IMR-90 (cell line): ENCODE measurements around the gene SBF2. TPM values are rescaled to one million over a fixed set of nuclear protein-coding genes. Genes with fewer than 3 reads are reported as not detected.
A peak's percentile ranks its signal among the peaks of the same experiment; 100 is the strongest.

Experiments
- ATAC-seq: fragments of 200-7000 bp; cut with Tn5 transposase; 2 replicates; pipeline ENCODE4 v1.9.1; 2020; ENCODE audit warnings: low read depth, mild to moderate bottlenecking, moderate library complexity
- BruUV-seq: library from RNA; stranded (reverse); fragments of 400-500 nt; replicated peaks from 2 replicates; lab custom pipeline; 2021; lab: Mats Ljungman, UMichigan
- CTCF ChIA-PET: fragments of 300-600 bp; formaldehyde crosslinking; extraction: SDS; loops from one replicate; lab custom pipeline; 2021; ENCODE audit warnings: antibody characterized with exemption; lab: Yijun Ruan, JAX
- POLR2A ChIA-PET: fragments of 300-600 bp; sonication (Branson Sonifier 250); formaldehyde crosslinking; loops from one replicate; lab custom pipeline; 2022; ENCODE audit warnings: antibody characterized with exemption; ENCODE audit not compliant: unreplicated experiment; lab: Charles Lee
- DNase-seq: peaks from one replicate; pipeline ENCODE4 v3.0.0; 2013
- H2AFZ ChIP-seq: replicated peaks from 2 replicates; pipeline ENCODE3; 2013; ENCODE audit warnings: low read length, mild to moderate bottlenecking; ENCODE audit not compliant: poor library complexity
- H2AK5ac ChIP-seq: 2 replicates; pipeline ENCODE4 v1.6.1; 2013; ENCODE audit warnings: low read depth, low read length, inconsistent platforms
- H2AK9ac ChIP-seq: replicated peaks from 2 replicates; pipeline ENCODE3; 2013; ENCODE audit warnings: mild to moderate bottlenecking, low read depth, low read length, moderate library complexity; ENCODE audit not compliant: poor library complexity
- H2BK120ac ChIP-seq: 2 replicates; pipeline ENCODE4 v1.6.1; 2013; ENCODE audit warnings: low read depth, low read length, inconsistent platforms
- H2BK15ac ChIP-seq: 3 replicates; pipeline ENCODE4 v1.6.1; 2013; ENCODE audit warnings: low read depth, low read length, inconsistent platforms
- H2BK20ac ChIP-seq: 2 replicates; pipeline ENCODE4 v1.6.1; 2013; ENCODE audit warnings: low read depth, mild to moderate bottlenecking, inconsistent platforms, low read length, moderate library complexity
- H2BK5ac ChIP-seq: 2 replicates; pipeline ENCODE4 v1.6.1; 2013; ENCODE audit warnings: mild to moderate bottlenecking, low read depth, low read length, inconsistent platforms; ENCODE audit not compliant: poor library complexity, severe bottlenecking
- H3K14ac ChIP-seq: replicated peaks from 2 replicates; pipeline ENCODE4 v1.6.1; 2013; ENCODE audit warnings: low read depth, low read length, inconsistent platforms
- H3K18ac ChIP-seq: 2 replicates; pipeline ENCODE4 v1.6.1; 2013; ENCODE audit warnings: low read depth, low read length, control low read depth
- H3K23ac ChIP-seq: 2 replicates; pipeline ENCODE4 v1.6.1; 2013; ENCODE audit warnings: low read depth, low read length, inconsistent platforms
- H3K27ac ChIP-seq: 2 replicates; pipeline ENCODE4 v1.5.1; 2013; ENCODE audit warnings: mild to moderate bottlenecking, control low read depth, low read length; ENCODE audit not compliant: insufficient read depth
- H3K27me3 ChIP-seq: 2 replicates; pipeline ENCODE4 v1.6.1; 2013; ENCODE audit warnings: low read length; ENCODE audit not compliant: control insufficient read depth, insufficient read depth
- H3K36me3 ChIP-seq: 2 replicates; pipeline ENCODE4 v1.6.1; 2013; ENCODE audit warnings: low read length, mixed read lengths; ENCODE audit not compliant: control insufficient read depth, insufficient read depth
- H3K4ac ChIP-seq: 2 replicates; pipeline ENCODE4 v1.6.1; 2013; ENCODE audit warnings: low read depth, low read length, inconsistent platforms
- H3K4me1 ChIP-seq: 2 replicates; pipeline ENCODE4 v1.6.1; 2013; ENCODE audit warnings: low read length, mixed read lengths; ENCODE audit not compliant: control insufficient read depth, insufficient read depth
- H3K4me2 ChIP-seq: 2 replicates; pipeline ENCODE4 v1.6.1; 2013; ENCODE audit warnings: low read depth, mild to moderate bottlenecking, control low read depth, low read length, moderate library complexity
- H3K4me3 ChIP-seq: 2 replicates; pipeline ENCODE4 v1.5.1; 2013; ENCODE audit warnings: low read depth, mild to moderate bottlenecking, control low read depth, low read length, moderate library complexity; ENCODE audit not compliant: insufficient read depth
- H3K56ac ChIP-seq: 2 replicates; pipeline ENCODE4 v1.6.1; 2013; ENCODE audit warnings: low read length, inconsistent platforms; ENCODE audit not compliant: insufficient read depth; ENCODE audit errors: extremely low read depth
- H3K79me1 ChIP-seq, 2 experiments: 2 replicates each; pipeline ENCODE4 v1.6.1; 2013; ENCODE audit warnings: low read length in 2 of 2, inconsistent platforms in 1 of 2, low read depth in 1 of 2
- H3K9ac ChIP-seq: 2 replicates; pipeline ENCODE4 v1.6.1; 2013; ENCODE audit warnings: low read depth, low read length, control low read depth
- H3K9me1 ChIP-seq: 2 replicates; pipeline ENCODE4 v1.6.1; 2013; ENCODE audit warnings: low read length, inconsistent platforms; ENCODE audit not compliant: insufficient read depth
- H3K9me3 ChIP-seq: 2 replicates; pipeline ENCODE4 v1.6.1; 2013; ENCODE audit warnings: low read length; ENCODE audit not compliant: control insufficient read depth, insufficient read depth
- H4K20me1 ChIP-seq: 2 replicates; pipeline ENCODE4 v1.6.1; 2013; ENCODE audit warnings: low read length, inconsistent platforms; ENCODE audit not compliant: insufficient read depth
- H4K5ac ChIP-seq: 2 replicates; pipeline ENCODE4 v1.6.1; 2013; ENCODE audit warnings: mild to moderate bottlenecking, low read depth, low read length, control low read depth
- H4K8ac ChIP-seq, 2 experiments: 2 replicates each; pipeline ENCODE4 v1.6.1; 2013; ENCODE audit warnings: low read depth in 2 of 2, low read length in 2 of 2, control low read depth in 1 of 2, inconsistent platforms in 1 of 2
- H4K91ac ChIP-seq: 2 replicates; pipeline ENCODE4 v1.6.1; 2013; ENCODE audit warnings: low read depth, low read length, inconsistent platforms; ENCODE audit not compliant: insufficient read depth
- BHLHE40 ChIP-seq: fragments of 150-350 bp; IDR thresholded peaks from 2 replicates; pipeline ENCODE4 v1.6.1; 2016; ENCODE audit warnings: mild to moderate bottlenecking, low read depth, low read length
- CEBPB ChIP-seq: IDR thresholded peaks from 2 replicates; pipeline ENCODE4 v1.6.1; 2012; ENCODE audit warnings: low read depth, low read length, improper control_type of control experiment
- MAFK ChIP-seq: IDR thresholded peaks from 2 replicates; pipeline ENCODE4 v1.6.1; 2012; ENCODE audit warnings: low read depth, low read length, improper control_type of control experiment
- MXI1 ChIP-seq: IDR thresholded peaks from 2 replicates; pipeline ENCODE4 v1.6.1; 2012; ENCODE audit warnings: low read depth, mild to moderate bottlenecking, low read length, moderate library complexity, borderline replicate concordance
- RAD21 ChIP-seq: IDR thresholded peaks from 2 replicates; pipeline ENCODE4 v1.6.1; 2012; ENCODE audit warnings: low read length, improper control_type of control experiment
- RCOR1 ChIP-seq: IDR thresholded peaks from 2 replicates; pipeline ENCODE4 v1.6.1; 2012; ENCODE audit warnings: mild to moderate bottlenecking, low read length, improper control_type of control experiment; ENCODE audit not compliant: insufficient replicate concordance
- WGBS, 2 experiments: methylation state at CpG; one replicate each; pipeline versions ENCODE4 v1.1.5 to v1.1.7; 2013; ENCODE audit warnings: missing lambda C conversion rate in 2 of 2; ENCODE audit not compliant: insufficient read length in 1 of 2; ENCODE audit errors: extremely low coverage in 2 of 2; 5-methylcytosine and 5-hydroxymethylcytosine counted together
- dilution Hi-C: fragments of 300-500 bp; cut with HindIII; formaldehyde crosslinking; loops from one replicate; pipeline ENCODE4 v1.14.3; 2018; ENCODE audit warnings: low sequenced_read_pairs; ENCODE audit not compliant: unreplicated experiment
- in situ Hi-C: fragments of 300-500 bp; cut with MboI; formaldehyde crosslinking; loops from 3 replicates; pipeline ENCODE4 v1.14.3; 2019; ENCODE audit warnings: low sequenced_read_pairs, inconsistent platforms, mixed read lengths
- intact Hi-C: fragments of 100-400 bp; cut with micrococcal nuclease; formaldehyde crosslinking; loops from 2 replicates; pipeline ENCODE4 v1.10.0; 2022
- polyA plus RNA-seq, 3 experiments: library from polyadenylated mRNA; depleted of rRNA; stranded (reverse); fragments of >200 nt; gene quantifications; 2 replicates each; pipeline ENCODE4 v1.2.3, GENCODE V29; 2012; ENCODE audit warnings: low replicate concordance in 1 of 3
- total RNA-seq: library from RNA; depleted of rRNA; stranded (reverse); fragments of >200 nt; gene quantifications from 2 replicates; pipeline ENCODE4 v1.2.3, GENCODE V29; 2012
- TF ChIP-seq, protein P1 (sequence below): fragments of 150-350 bp; IDR thresholded peaks from 2 replicates; pipeline ENCODE4 v1.6.1; 2016; ENCODE audit warnings: low read depth, mild to moderate bottlenecking, low read length, moderate library complexity, borderline replicate concordance

SBF2 gene
- total and polyA plus RNA-seq, 2 of the 4 experiments (the other 2 are of a cell fraction) = 23.8 to 51.8 TPM

DNA sequence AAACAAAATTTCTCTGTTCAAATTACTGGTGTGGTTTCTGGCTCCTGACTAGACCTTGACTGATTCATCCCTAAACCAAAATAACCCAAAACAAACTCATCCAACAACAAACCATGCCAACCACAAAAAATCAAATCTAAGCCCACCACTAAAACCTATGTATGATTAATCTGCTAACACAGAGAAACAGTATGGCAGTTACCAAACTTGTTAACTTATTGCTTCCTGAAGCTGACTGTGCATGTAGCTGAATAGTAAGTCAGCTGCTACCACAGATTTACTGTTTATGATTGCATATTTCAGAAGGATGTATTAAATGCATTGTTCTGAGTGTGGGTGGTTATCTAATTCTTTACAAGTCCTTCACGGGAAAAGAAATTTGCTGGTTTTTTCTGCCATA lies 399.0 kb downstream of the SBF2 start:
- in situ Hi-C loops (no loop called here), dilution Hi-C loops (no loop called here), intact Hi-C loops (no loop called here)
- no TSS peak for BruUV-seq
- no peak overlapping the region for H3K23ac ChIP-seq
- H4K20me1 ChIP-seq = no peaks in the 10 kb centered on the region
- no peak overlapping the region for H2BK120ac ChIP-seq
- no peak overlapping the region for H3K4me2 ChIP-seq
- peak overlapping the region; percentile 79; the same call in 1 of the 2 replicates for H3K18ac ChIP-seq
- WGBS, 2 experiments = no CpG with 5 or more reads among the region's 1 CpG
- no peak overlapping the region for H4K91ac ChIP-seq
- H4K8ac ChIP-seq = no peak overlapping the region
- H4K5ac ChIP-seq = no peak overlapping the region; the same call in 1 of the 2 replicates
- no peak overlapping the region for H2AK5ac ChIP-seq
- H3K9me1 ChIP-seq = no peaks in the 10 kb centered on the region
- ATAC-seq (peak; percentile 52; the same call in 1 of the 2 replicates), DNase-seq (peak; percentile 51)
- ChIA-PET CTCF (interaction anchor here (0.6 kb wide), 1 partner anchor 371 kb away, joined by 3 read pairs; no protein-coding TSS in a partner anchor), POLR2A (no interaction called here)
- H2AFZ ChIP-seq = no peak overlapping the region
- H3K27ac ChIP-seq = no peak overlapping the region
- H3K27me3 ChIP-seq = no peaks in the 10 kb centered on the region
- peak overlapping the region; percentile 49 for H2BK5ac ChIP-seq
- H2BK15ac ChIP-seq = no peak overlapping the region
- no peak overlapping the region for H3K14ac ChIP-seq
- H2AK9ac ChIP-seq = no peak overlapping the region
- no peaks in the 10 kb centered on the region; the same call in 1 of the 2 replicates for H3K36me3 ChIP-seq
- H3K4ac ChIP-seq = no peak overlapping the region
- H3K4me3 ChIP-seq = no peak overlapping the region
- TF ChIP-seq, protein P1, sequence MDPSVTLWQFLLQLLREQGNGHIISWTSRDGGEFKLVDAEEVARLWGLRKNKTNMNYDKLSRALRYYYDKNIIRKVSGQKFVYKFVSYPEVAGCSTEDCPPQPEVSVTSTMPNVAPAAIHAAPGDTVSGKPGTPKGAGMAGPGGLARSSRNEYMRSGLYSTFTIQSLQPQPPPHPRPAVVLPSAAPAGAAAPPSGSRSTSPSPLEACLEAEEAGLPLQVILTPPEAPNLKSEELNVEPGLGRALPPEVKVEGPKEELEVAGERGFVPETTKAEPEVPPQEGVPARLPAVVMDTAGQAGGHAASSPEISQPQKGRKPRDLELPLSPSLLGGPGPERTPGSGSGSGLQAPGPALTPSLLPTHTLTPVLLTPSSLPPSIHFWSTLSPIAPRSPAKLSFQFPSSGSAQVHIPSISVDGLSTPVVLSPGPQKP = no peak
- TF ChIP-seq RCOR1 (no peak), CEBPB (no peak), MXI1 (no peak), MAFK (peak; percentile 49; the same call in 1 of the 2 replicates), RAD21 (no peak), BHLHE40 (peak; percentile 27; the same call in 1 of the 2 replicates)
- no peak overlapping the region for H2BK20ac ChIP-seq
- H3K56ac ChIP-seq = no peak overlapping the region
- no peak overlapping the region for H3K9ac ChIP-seq
- peaks cover 4% of the 10 kb centered on the region for H3K4me1 ChIP-seq
- peaks cover 0 to 5% of the 10 kb centered on the region in 2 experiments; a peak in 2 of 4 replicates for H3K79me1 ChIP-seq
- H3K9me3 ChIP-seq = peaks cover 4% of the 10 kb centered on the region
